Trophoblast cell (in vitro differentiated cells and primary cell): ENCODE measurements around the gene PDE4D.
A peak's percentile ranks its signal among the peaks of the same experiment; 100 is the strongest.

Experiments used
- DNase-seq, 2 donors: peaks; one replicate each; pipeline ENCODE4 v3.0.0-alpha.2; 2016
- H2AFZ ChIP-seq: 2 replicates; pipeline ENCODE4 v1.6.1; 2013; ENCODE audit warnings: low read length, moderate library complexity, mild to moderate bottlenecking; ENCODE audit not compliant: insufficient read depth, poor library complexity
- H2AK5ac ChIP-seq: 2 replicates; pipeline ENCODE4 v1.6.1; 2013; ENCODE audit warnings: mild to moderate bottlenecking, low read length
- H2BK120ac ChIP-seq: 2 replicates; pipeline ENCODE4 v1.6.1; 2013; ENCODE audit warnings: low read length, mild to moderate bottlenecking, moderate library complexity; ENCODE audit not compliant: insufficient read depth, poor library complexity
- H2BK12ac ChIP-seq: 2 replicates; pipeline ENCODE4 v1.6.1; 2013; ENCODE audit warnings: mild to moderate bottlenecking, low read length, moderate library complexity
- H2BK5ac ChIP-seq: 2 replicates; pipeline ENCODE4 v1.6.1; 2013; ENCODE audit warnings: low read length, low read depth, moderate library complexity, mild to moderate bottlenecking; ENCODE audit not compliant: poor library complexity
- H3K14ac ChIP-seq: 2 replicates; pipeline ENCODE4 v1.6.1; 2013; ENCODE audit warnings: mild to moderate bottlenecking, low read length
- H3K18ac ChIP-seq: 2 replicates; pipeline ENCODE4 v1.6.1; 2013; ENCODE audit warnings: mild to moderate bottlenecking, low read length
- H3K23ac ChIP-seq: 2 replicates; pipeline ENCODE4 v1.6.1; 2013; ENCODE audit warnings: low read length
- H3K27ac ChIP-seq: 2 replicates; pipeline ENCODE4 v1.5.1; 2013; ENCODE audit warnings: low read depth, mild to moderate bottlenecking, inconsistent platforms, low read length, moderate library complexity
- H3K27me3 ChIP-seq: 2 replicates; pipeline ENCODE4 v1.6.1; 2013; ENCODE audit warnings: inconsistent platforms, mild to moderate bottlenecking, low read length, moderate library complexity; ENCODE audit not compliant: insufficient read depth
- H3K36me3 ChIP-seq, 2 experiments: 1 replicate in 1 of 2; 2 replicates in 1 of 2; pipeline ENCODE4 v1.6.1; 2013; ENCODE audit warnings: low read length in 2 of 2, mild to moderate bottlenecking in 2 of 2, moderate library complexity in 1 of 2; ENCODE audit not compliant: insufficient read depth in 2 of 2, control insufficient read depth in 1 of 2
- H3K4ac ChIP-seq: 2 replicates; pipeline ENCODE4 v1.6.1; 2013; ENCODE audit warnings: low read depth, mild to moderate bottlenecking, low read length, moderate library complexity
- H3K4me1 ChIP-seq, 2 experiments: 1 replicate in 1 of 2; 2 replicates in 1 of 2; pipeline ENCODE4 v1.6.1; 2013; ENCODE audit warnings: low read length in 2 of 2, mild to moderate bottlenecking in 2 of 2, moderate library complexity in 1 of 2; ENCODE audit not compliant: insufficient read depth in 2 of 2, control insufficient read depth in 1 of 2
- H3K4me2 ChIP-seq: 2 replicates; pipeline ENCODE4 v1.6.1; 2013; ENCODE audit warnings: inconsistent platforms, mild to moderate bottlenecking, low read length, moderate library complexity
- H3K4me3 ChIP-seq: 2 replicates; pipeline ENCODE4 v1.5.1; 2013; ENCODE audit warnings: mild to moderate bottlenecking, low read depth, low read length, inconsistent platforms
- H3K79me1 ChIP-seq: one replicate; pipeline ENCODE4 v1.6.1; 2013; ENCODE audit warnings: low read length
- H3K79me2 ChIP-seq: 2 replicates; pipeline ENCODE4 v1.6.1; 2013; ENCODE audit warnings: low read length, mild to moderate bottlenecking; ENCODE audit not compliant: control insufficient read depth, insufficient read depth, poor library complexity
- H3K9ac ChIP-seq: 2 replicates; pipeline ENCODE4 v1.6.1; 2013; ENCODE audit warnings: mild to moderate bottlenecking, low read length
- H3K9me3 ChIP-seq: 2 replicates; pipeline ENCODE4 v1.6.1; 2013; ENCODE audit warnings: low read depth, mild to moderate bottlenecking, control low read depth, inconsistent platforms, low read length; ENCODE audit not compliant: insufficient read depth
- H4K12ac ChIP-seq: 2 replicates; pipeline ENCODE4 v1.6.1; 2013; ENCODE audit warnings: low read depth, mild to moderate bottlenecking, low read length, moderate library complexity
- H4K8ac ChIP-seq: 2 replicates; pipeline ENCODE4 v1.6.1; 2013; ENCODE audit warnings: low read depth, mild to moderate bottlenecking, low read length, moderate library complexity
- H4K91ac ChIP-seq: one replicate; pipeline ENCODE4 v1.6.1; 2013; ENCODE audit warnings: low read depth, mild to moderate bottlenecking, low read length, moderate library complexity
- WGBS: extraction: QIAGEN DNeasy Blood & Tissue Kit; methylation state at CpG from one replicate; pipeline ENCODE4 v1.1.7; 2013; ENCODE audit warnings: missing lambda C conversion rate; ENCODE audit not compliant: insufficient read length, insufficient coverage; ENCODE audit errors: extremely low coverage; 5-methylcytosine and 5-hydroxymethylcytosine counted together

The PDE4D gene

DNA sequence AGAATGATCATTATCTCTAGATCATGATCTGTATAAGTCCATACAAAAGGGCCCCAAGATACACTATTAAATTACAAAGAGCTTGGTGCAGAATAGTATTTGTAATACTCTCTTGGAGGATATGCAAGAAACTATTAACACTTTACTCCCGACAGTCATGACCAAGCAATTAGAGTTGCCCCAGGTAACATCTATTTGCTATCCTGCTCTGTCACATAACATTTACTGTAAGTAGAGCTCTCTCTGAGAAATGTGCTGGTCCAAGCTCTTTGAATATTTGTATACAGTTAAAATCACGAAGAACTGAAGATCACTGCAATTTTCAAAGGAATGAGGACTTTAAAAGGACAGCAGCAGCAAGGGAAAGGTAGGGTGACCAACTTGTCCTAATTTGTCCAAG, 757.0 kb downstream of the PDE4D start:
- Histone ChIP-seq H3K23ac (no peak overlapping the region), H3K4me2 (no peak overlapping the region), H3K27ac (no peak overlapping the region), H3K14ac (no peak overlapping the region), H4K8ac (no peak overlapping the region), H4K91ac (no peak overlapping the region), H3K36me3 (no peaks in the 10 kb centered on the region), H2AFZ (no peak overlapping the region), H3K18ac (no peak overlapping the region), H3K4me3 (no peak overlapping the region), H2AK5ac (no peak overlapping the region), H3K4ac (no peak overlapping the region), H2BK5ac (no peak overlapping the region), H3K79me1 (no peaks in the 10 kb centered on the region), H3K9me3 (no peaks in the 10 kb centered on the region), H2BK120ac (no peak overlapping the region), H4K12ac (no peak overlapping the region), H3K79me2 (no peaks in the 10 kb centered on the region), H3K9ac (no peak overlapping the region), H3K27me3 (no peaks in the 10 kb centered on the region), H2BK12ac (no peak overlapping the region), H3K4me1 (no peaks in the 10 kb centered on the region)
- peak; percentile 47 to 91 for DNase-seq
- WGBS = no CpG with 5 or more reads among the region's 2 CpGs

DNA sequence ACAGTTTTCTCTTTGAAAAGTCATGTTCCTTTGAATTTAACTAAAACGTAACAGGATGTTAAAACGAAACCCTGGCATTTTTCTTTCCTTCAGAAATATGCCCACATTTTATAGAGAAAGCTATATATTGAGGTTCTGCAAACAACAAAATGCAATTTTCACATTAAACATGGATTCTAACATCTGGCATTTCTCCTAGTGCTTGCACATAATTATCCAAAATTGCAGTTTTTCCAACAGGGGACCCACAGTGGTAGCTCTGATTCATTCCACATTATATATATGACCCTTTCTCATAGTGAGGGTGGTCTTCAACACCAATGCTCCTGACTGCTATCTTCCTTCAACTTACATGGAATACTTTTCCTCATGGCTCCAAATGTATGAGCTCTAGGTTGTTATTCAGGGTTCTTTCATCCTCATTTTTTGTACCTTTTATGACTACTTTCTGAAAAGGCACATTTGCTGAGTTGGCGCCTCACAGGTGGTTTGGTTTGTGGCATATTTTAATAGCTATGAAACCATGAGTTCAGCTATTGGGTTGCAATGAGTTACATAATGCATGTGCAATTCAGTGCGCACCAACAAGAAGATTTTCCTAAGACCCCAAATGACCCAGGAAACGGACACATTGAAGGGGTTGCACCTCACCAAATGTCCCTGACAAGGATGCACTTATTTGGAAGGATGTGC, 758.9 kb downstream of the PDE4D start:
- H3K4ac ChIP-seq = no peak overlapping the region
- no peak overlapping the region for H2BK12ac ChIP-seq
- H4K12ac ChIP-seq = no peak overlapping the region
- H4K8ac ChIP-seq = no peak overlapping the region
- H3K79me2 ChIP-seq = no peaks in the 10 kb centered on the region
- H3K23ac ChIP-seq = no peak overlapping the region
- H3K4me1 ChIP-seq = no peaks in the 10 kb centered on the region
- no peak overlapping the region for H2AFZ ChIP-seq
- no peak overlapping the region for H3K18ac ChIP-seq
- no peak overlapping the region for H3K9ac ChIP-seq
- H3K4me3 ChIP-seq = no peak overlapping the region
- H3K27me3 ChIP-seq = no peaks in the 10 kb centered on the region
- no peaks in the 10 kb centered on the region for H3K36me3 ChIP-seq
- no peaks in the 10 kb centered on the region for H3K9me3 ChIP-seq
- DNase-seq = no peak
- no peak overlapping the region for H3K4me2 ChIP-seq
- no peak overlapping the region for H2BK5ac ChIP-seq
- no peak overlapping the region for H2AK5ac ChIP-seq
- H2BK120ac ChIP-seq = no peak overlapping the region
- no peaks in the 10 kb centered on the region for H3K79me1 ChIP-seq
- no peak overlapping the region for H3K14ac ChIP-seq
- WGBS = no CpG with 5 or more reads among the region's 5 CpGs
- no peak overlapping the region for H3K27ac ChIP-seq
- no peak overlapping the region for H4K91ac ChIP-seq

DNA sequence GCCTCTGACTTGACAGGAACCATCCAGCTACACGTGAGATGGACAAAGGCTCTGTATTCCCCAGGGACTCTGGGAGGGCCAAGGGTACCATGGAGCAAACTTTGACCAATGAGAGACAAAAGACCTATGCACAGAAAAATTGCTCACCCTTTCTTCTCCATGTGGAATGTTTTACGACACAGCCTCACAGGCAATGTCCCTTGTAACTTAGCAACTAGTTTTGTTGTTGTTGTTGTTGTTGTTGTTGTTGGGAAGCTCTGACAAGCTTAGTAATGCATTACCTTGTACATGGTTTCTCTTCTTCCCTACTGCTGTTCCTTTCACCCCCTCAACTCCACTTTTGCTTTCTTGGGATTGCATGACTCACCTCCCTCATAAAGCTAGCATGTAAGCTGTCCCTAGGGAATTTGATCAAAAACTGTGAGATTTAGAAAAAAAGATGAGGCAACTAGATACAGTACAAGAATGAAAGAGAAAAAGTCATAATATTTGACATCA, 759.7 kb downstream of the PDE4D start:
- Histone ChIP-seq H2BK5ac (no peak overlapping the region), H4K12ac (no peak overlapping the region), H3K14ac (no peak overlapping the region), H3K27me3 (no peaks in the 10 kb centered on the region), H2BK120ac (no peak overlapping the region), H4K8ac (no peak overlapping the region), H2AK5ac (no peak overlapping the region), H3K9me3 (no peaks in the 10 kb centered on the region), H3K23ac (no peak overlapping the region), H3K9ac (no peak overlapping the region), H3K27ac (no peak overlapping the region), H3K79me2 (no peaks in the 10 kb centered on the region), H3K4me3 (no peak overlapping the region), H3K4ac (no peak overlapping the region), H3K4me2 (no peak overlapping the region), H3K4me1 (no peaks in the 10 kb centered on the region), H3K36me3 (no peaks in the 10 kb centered on the region), H2AFZ (no peak overlapping the region), H2BK12ac (no peak overlapping the region), H3K79me1 (no peaks in the 10 kb centered on the region), H4K91ac (no peak overlapping the region), H3K18ac (no peak overlapping the region)
- DNase-seq = peak; percentile 56 to 88
- whole genome bisulfite sequencing = no CpG with 5 or more reads among the region's 2 CpGs

DNA sequence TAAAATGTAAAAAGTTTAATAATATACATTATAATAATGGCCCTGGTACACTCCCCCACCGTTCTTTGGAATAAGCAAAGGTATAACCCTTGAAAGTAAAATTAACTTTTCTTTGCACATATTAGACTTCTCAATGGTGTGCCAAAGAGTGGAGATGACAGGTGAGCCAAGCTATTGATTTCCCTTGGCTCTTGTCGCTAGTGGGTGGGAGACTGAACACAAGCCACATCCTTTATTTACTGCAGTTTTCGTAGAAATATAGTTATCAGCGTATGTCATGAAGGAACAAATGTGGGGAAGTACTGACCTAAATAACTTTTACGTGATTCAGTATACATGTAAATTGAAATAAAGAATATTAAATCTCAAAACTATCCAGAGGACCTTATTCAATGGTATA, 761.4 kb downstream of the PDE4D start:
- Histone ChIP-seq H2BK5ac (no peak overlapping the region), H4K8ac (no peak overlapping the region), H3K27ac (no peak overlapping the region), H3K4me3 (no peak overlapping the region), H2BK120ac (no peak overlapping the region), H3K18ac (no peak overlapping the region), H3K79me2 (no peaks in the 10 kb centered on the region), H3K36me3 (no peaks in the 10 kb centered on the region), H2AFZ (no peak overlapping the region), H3K4ac (no peak overlapping the region), H3K4me2 (no peak overlapping the region), H2AK5ac (no peak overlapping the region), H3K9ac (no peak overlapping the region), H3K4me1 (peaks cover 0 to 7% of the 10 kb centered on the region in 2 experiments), H3K23ac (no peak overlapping the region), H4K91ac (no peak overlapping the region), H3K27me3 (no peaks in the 10 kb centered on the region), H3K9me3 (no peaks in the 10 kb centered on the region), H3K14ac (no peak overlapping the region), H4K12ac (no peak overlapping the region), H2BK12ac (no peak overlapping the region), H3K79me1 (peaks cover 6% of the 10 kb centered on the region)
- no CpG with 5 or more reads among the region's 5 CpGs for WGBS
- DNase-seq = no peak
